Stimulated activated naive CD4-positive, alpha-beta T cell (primary cell): ENCODE measurements around the gene FARP1.

Experiments used
- DNase-seq, 6 experiments: peaks; one replicate each; lab custom pipeline; 2025; lab: John Stamatoyannopoulos, UW

The FARP1 gene, protein sequence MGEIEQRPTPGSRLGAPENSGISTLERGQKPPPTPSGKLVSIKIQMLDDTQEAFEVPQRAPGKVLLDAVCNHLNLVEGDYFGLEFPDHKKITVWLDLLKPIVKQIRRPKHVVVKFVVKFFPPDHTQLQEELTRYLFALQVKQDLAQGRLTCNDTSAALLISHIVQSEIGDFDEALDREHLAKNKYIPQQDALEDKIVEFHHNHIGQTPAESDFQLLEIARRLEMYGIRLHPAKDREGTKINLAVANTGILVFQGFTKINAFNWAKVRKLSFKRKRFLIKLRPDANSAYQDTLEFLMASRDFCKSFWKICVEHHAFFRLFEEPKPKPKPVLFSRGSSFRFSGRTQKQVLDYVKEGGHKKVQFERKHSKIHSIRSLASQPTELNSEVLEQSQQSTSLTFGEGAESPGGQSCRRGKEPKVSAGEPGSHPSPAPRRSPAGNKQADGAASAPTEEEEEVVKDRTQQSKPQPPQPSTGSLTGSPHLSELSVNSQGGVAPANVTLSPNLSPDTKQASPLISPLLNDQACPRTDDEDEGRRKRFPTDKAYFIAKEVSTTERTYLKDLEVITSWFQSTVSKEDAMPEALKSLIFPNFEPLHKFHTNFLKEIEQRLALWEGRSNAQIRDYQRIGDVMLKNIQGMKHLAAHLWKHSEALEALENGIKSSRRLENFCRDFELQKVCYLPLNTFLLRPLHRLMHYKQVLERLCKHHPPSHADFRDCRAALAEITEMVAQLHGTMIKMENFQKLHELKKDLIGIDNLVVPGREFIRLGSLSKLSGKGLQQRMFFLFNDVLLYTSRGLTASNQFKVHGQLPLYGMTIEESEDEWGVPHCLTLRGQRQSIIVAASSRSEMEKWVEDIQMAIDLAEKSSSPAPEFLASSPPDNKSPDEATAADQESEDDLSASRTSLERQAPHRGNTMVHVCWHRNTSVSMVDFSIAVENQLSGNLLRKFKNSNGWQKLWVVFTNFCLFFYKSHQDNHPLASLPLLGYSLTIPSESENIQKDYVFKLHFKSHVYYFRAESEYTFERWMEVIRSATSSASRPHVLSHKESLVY

DNA sequence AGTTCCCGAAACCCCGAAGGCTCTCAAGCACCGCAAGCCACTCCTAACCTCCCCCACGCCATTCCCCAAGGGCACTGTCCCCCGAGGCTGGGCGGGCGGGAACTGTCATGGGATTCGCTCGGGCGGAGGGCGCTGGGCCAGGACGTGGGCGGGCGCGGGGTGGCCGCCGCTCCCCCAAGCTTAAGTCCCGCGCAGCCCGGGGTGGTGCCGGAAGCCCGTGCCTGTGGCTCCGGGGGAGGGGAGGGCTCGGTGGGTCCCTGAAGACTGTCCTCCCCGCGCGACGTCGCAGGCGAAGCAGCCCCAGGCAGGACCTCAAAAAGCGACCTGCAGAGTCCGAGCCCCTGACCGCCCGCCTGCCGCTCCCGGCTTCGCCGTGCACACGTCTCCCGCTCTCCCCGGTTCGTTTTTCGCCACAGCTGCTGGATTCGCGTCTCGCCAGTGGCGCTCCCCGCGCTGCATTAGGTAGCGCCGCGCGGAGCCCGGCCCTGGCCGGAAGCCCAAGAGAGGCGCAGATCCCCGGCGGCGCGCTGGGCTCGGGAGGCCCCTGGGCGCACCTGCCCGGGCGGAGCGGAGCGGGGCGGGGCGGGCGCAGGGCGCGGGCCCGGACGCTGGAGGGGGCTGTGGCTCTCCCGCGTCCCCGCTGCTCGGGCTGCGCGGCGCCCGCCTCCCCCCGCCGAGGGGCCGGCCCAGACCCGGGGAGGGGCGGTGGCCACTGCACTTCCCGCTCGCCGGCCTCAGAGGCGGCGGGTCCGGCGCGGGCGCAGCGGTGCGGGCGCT, at the start of gene FARP1:
FARP1 (plus strand) TSS at position 715 of the 777 bp plus-strand sequence. CDS start 70,149 bp downstream, outside the sequence.
- no peak for DNase-seq

DNA sequence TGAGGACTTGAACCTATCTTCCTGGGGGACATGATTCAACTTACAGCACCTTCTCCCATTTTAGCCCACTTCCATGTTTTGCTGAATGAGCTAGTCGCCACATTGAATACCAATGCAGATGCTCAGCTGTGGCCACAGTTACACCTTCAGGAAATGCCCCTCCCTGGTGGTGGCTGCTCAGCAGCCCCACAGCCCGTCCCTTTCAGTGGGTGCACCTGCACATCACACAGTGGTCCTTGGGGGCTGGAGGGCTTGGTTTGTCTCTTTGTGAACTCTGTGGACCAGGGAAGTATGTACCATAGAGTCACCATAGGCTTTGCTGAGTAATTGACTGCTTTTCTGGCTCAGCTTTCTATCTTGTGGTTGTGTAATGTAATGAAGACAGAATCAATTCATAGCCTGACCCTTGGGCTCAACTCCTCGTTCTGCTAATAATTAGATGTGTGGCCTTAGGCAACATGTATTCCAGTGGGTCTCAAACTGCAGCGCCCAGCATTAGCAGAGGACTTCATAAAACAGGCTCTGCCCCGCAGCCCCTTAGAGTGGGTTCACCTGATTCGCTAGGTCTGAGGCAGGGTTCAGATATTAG, 48.1 kb upstream of the FARP1 start:
- DNase-seq, result no peak

DNA sequence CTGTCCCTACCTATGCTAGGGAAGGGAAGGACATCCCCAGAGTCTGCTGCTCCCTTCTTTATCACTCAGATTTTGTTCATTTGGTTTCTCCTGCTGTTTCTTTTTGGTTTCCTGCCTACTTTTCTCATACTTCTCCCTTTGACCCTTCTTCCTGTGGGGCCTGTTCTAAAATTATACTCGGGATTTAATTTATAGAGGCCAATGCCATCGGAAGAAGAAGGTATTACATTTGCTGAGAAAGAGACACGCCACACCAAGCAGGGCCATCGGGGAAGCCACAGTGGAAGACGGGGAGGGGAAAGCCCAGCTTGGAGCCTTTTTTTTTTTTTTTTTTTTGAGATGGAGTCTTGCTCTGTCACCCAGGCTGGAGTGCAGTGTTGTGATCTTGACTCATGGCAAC, 46.8 kb upstream of the FARP1 start:
- no peak for DNase-seq

DNA sequence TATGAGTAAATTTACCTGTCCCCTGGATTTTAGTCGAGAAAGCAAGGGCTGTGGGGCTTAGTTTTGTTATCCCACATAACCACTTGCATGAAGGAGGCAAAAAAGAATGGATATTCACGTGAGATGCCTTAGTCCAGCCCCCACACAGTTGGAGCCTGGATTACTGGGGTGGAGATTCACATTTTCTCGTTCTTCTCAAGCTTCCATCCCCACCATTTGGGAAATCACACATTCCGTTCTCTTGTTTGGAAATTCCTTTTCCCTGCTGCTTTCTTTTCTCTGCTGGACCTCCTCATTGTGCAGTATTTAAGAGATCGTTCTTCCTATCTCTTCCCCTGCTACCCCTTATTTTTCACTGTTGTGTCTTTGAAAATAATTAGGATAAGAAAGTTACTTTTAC, 45.1 kb upstream of the FARP1 start:
- DNase-seq, result no peak

DNA sequence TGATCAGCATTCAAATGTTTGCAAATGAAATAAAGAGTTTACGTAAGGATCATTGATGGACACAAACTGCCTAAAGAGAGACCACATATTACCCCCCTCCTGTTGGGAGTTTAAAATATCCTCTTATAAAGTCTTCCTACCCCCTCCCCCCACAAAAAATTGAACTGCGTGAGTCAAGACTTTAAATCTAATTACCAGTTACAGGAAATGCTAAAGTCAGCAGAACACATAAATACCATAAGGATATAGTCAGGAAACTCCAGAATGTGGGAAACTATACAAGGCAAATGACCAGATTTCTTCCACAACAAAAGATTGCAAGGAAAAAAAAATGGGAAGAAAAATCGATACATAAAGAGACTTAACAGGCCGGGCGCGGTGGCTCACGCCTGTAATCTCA, 44.4 kb upstream of the FARP1 start:
- no peak for DNase-seq

DNA sequence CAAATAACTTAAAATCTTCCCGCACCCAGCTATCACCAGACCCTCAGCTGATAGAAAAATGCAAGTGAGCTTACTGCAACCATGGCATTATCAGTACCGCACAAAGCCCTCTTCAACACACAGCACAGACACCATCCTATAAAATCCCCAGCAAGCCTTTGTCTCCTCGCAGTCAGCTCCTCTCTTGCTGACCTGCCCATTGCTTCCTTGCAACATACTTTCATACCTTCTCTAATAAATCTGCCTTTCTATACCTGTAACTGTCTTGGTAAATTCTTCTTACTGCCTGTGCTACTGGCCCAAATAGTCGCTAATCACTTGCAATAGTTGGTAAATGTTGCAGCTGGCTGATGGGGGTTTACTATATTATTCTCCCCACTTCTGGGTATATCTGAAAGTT, 43.3 kb upstream of the FARP1 start:
- no peak for DNase-seq

DNA sequence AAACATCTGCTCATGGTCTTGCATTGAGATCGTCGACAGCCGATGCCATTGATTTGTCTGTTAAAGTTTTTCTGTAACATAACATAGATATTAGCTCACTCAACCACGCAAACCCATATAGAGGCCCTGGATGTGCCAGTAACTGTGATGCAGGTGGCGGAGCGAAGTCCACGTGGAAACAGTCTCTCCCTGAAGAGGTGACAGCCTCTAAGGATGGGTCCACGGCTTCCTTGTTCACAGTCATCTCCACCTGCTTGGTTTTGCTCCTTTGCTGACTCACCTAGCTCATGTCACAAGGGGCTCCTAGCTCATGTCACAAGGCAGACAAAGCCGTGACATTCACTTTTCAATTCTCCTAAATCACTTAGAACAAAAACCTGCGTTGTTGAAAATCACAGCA, 42.4 kb upstream of the FARP1 start:
- DNase-seq, result no peak

DNA sequence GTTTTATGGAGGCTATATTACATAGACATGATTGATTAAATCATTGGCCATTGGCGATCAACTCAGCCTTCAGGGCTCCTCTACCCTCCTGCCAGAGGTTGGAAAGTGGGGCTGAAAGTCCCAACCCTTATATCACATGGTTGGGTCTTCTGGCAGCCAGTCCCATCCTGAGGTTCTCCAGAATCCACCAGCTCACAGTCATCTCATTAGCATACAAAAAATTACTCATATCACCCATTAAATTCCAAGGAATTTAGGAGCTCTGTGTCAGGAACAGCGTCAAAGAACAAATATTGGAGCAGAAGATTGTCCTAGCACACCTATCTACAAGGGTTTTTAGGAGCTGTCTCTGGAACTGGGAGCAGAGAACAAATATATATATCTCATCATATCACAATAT, 39.4 kb upstream of the FARP1 start:
- DNase-seq, result no peak

DNA sequence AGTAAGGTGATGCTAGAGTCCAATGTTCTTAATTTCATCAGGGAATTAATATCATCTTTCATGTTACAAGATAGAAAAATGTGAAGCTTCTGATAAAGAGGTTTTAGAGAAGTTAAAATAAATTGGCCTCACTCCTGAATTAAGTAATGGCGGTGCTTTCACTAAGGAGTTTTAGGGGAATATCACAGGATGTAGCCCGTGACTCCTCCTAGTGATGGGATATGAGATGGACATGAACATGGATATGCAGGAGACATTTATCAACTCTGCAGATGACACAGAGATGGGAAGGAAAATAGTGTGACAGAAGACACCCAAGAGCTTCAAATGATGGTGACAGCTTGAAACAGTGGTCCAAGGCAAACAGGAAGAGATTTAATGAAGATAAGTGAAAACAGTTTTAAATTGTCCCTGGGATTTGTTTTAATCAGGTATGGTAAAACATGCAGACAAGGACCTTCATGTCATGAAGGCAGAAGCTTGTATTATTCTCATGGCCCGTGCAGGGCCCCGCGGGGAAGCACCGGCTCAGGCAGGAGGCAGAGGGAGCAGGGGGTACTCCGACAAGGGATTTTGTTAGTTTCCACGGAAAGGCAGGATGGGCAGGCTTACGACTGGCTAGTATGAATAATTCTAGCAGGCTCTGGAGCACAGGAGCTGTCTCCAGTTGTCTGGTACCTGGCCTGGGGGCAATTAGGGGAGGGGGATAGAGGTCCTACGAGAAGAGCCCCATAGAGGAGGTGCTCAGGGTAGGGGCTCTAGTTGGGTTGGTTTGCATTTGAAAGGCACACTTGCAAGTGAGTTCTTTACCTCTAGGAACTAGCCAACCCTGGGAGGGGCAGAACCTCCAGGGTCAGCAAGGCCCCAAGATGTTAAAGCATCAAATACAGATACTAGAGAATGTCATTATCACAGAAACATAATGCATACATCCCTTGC, 38.7 kb upstream of the FARP1 start:
- DNase-seq, result no peak

DNA sequence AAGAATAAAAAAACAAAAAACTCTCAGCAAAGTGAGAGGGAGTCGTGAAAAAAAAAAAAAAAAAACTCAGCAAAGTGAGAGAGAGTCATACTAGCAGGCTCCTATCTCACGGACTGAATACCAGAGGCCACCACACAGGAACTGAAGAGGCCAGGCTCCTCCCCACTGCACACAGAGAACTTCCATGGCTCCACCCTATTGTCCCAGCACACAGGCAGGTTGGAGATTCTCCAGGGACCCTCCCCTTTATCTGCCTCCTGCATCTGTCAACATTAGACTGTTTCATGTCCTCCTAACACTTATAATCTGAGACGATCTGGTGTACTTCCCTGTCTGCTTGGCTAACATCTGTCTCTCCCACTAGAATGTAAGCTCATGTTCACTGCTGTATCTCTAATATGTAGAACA, 37.0 kb upstream of the FARP1 start:
- DNase-seq, result no peak

DNA sequence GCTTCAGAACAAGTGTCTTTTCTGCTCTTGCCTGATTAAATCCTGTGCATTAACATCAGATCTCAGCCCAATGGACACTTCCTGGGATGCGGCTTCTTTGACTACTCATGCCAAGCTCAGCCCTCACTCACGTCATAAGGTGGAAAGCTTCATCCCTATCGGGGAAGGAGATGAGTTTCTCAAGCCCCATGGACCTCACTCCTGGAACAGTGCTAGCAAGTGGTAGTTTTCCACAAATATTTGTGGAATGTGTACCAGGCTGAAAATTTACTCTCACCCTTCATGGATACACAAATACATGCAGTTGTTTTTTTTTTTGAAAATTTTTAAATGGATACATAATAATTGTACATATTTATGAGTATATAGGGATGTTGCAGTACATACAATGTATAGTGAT, 34.6 kb upstream of the FARP1 start:
- no peak for DNase-seq

DNA sequence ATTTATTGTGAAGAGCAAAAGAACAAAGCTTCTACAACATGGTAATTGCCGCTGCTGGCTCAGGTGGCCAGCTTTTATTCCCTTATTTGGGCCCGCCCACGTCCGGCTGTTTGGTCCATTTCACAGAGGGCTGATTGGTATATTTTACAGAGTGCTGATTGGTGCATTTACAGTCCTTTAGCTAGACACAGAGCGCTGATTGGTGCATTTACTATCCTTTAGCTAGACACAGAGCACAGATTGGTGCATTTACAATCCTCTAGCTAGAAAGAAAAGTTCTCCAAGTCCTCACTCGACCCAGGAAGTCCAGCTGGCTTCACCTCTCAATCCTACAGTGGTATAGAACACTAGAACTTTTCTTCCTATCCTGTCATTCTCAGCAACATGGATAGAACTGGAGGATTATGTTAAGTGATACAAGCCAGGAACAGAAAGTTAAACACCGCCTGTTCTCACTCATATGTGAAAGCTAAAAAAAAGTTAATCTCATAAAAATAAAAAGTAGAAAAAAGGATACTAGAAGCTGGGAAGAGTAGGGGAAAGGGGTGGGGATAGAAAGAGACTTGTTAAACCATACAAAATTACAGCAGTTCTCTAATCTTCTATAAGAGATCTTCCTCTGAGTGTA, 33.6 kb upstream of the FARP1 start:
- DNase-seq, result no peak

DNA sequence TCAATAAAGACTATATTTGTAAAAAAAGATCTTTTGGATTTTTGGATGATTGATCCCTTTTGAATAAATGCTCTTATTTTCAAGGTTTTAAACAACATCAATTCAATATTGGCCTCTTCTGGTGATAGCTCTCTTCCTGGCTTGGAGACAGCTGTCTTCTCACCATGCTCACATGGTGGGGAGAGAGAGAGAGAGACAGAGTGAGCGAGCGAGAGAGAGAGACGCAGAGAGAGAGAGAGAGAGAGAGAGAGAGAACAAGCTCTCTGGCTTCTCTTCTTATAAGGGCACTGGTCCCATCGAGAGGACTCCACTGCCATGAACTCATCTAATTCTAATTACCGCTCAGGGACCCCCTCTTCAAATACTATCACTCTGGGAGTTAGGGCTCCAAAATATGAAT, 32.1 kb upstream of the FARP1 start:
- no peak for DNase-seq

DNA sequence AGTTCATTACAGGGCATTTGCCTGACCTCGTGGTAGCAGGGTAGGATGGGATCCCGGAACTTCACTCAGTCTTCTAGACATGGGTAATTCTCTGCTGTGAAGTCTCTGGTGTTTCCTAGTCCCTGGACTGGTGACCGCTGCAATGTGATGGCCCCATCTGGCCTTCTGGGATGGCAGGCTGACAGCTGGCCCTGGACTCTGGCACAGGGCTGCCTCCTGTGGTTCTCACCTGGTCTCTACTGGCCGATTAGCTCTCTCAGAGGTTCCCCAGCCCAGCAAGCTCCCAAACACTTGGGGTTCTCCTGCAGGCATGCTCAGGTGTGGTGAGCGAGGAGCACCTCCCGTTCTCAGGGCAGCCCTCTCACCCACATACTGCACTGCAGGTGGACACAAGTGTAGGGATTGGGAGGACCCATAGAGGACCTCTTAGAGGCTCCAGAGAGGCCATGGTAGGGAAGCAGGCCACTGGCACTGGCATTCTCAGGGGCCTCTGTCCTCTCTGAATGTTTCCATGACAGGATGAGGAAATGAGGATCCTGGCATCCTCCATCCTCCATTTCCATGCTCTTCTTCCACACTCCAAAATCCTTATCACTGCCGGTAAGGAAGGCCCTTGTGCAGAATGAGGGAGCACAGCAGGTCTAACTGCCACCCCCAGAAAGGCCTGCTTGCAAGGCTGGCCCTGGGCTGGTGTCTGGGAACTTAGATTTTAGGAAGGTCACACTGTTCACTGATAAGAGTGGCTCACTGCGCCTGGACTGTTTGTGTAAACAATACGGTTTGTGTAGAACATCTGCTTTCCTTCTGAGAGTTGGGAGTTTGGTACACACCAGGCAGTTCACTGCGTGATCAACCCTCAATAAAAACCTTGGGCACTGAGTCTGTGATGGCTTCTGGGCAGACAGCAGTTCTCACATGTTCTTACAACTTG, 31.5 kb upstream of the FARP1 start:
- no peak for DNase-seq

DNA sequence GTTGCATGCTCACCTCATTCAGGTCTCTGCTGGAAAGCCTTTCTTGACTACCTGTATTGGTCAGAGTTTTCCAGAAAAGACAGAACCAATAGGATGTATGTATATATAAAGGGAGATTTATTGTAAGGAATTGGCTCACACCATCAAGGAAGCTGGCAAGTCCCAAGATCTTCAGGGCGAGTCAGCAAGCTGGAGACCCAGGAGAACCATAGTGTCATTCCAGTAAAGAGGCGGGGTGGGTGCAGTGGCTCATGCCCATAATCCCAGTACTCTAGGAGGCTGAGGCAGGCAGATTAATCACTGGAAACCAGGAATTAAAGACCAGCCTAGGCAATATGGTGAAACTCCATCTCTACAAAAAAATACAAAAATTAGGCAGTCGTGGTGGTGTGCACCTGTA, 30.4 kb upstream of the FARP1 start:
- DNase-seq, result no peak

DNA sequence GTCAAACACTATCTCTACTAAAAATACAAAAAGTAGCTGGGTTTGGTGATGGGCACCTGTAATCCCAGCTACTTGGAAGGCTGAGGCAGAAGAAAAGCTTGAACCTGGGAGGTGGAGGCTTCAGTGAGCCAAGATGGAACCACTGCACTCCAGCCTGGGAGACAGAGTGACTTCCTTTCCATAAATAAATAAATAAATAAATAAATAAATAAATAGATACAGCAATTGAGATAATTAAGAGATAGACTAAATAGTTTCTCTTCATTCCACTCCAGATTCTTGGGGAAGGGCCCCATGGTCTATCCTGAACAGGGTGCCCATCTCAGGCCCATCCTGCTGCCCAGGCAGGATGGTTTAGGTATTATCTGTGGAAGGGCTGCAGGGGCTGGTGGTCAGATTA, 24.0 kb upstream of the FARP1 start:
- no peak for DNase-seq

DNA sequence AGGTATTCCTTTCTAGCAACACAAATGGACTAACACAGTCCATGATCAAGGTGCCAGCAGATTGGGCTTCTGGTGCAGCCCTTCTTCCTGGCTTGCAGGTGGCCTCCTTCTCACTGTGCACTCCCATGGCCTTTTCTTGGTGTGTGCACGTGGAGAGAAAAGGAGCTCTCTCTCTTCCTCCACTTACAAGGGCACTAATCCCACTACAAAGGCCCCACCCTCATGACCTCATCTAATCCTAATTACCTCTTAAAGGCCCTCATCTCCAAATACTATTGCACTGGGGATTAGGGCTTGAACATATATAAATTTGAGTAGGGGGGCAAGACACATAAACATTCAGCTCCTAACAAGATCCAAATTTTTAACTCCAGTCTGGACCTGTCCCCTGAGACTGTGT, 19.7 kb upstream of the FARP1 start:
- DNase-seq, result no peak

DNA sequence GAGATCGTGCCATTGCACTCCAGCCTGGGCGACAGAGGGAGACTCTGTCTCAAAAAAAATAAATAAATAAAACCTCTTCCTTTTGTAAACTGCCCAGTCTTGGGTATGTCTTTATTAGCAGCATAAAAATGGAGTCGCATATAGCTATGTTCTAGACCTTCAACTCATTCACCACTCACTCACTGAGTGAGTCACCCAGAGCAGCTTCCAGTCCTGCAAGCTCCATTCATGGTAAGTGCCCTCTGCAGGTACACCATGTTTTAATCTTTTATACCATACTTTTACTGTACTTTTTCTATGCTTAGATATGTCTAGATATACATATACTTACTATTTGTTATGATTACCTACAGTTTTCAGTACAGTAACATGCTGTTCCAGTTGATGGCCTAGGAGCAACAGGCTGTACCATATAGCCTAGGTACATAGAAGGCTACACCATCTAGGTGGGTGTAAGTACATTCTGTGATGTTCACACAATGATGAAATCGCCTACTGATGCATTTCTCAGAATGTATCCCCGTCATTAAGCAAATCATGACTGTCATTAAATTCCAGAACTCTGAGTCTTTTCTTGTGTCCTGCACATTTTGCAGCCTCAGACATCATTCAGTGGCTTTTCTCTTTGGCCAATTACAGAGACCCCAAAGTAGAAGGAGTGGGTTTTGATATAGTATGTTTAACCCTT, 13.7 kb upstream of the FARP1 start:
- no peak for DNase-seq
